DOHH2 (cell line): Measurements from ENCODE around the gene ARRDC3.

Experiments
- CTCF ChIP-seq: fragments of 200-600 bp; sonication (generic); IDR thresholded peaks from one replicate; pipeline ENCODE4 v1.5.1; 2014; ENCODE audit warnings: antibody characterized with exemption, mild to moderate bottlenecking, low read depth, low read length; ENCODE audit not compliant: poor library complexity, severe bottlenecking
- EZH2phosphoT487 ChIP-seq: fragments of 200-600 bp; sonication (generic); IDR thresholded peaks from 2 replicates; pipeline ENCODE4 v1.6.1; 2017; ENCODE audit warnings: borderline replicate concordance, mild to moderate bottlenecking, antibody characterized with exemption, low read length, moderate library complexity, mixed read lengths

- TF ChIP-seq CTCF (no peak), EZH2phosphoT487 (no peak)
Measured at GRCh38 chr5:91379246-91379913, 3.7 kb downstream of the ARRDC3 start.
